ENCODE measurements around the gene PRDM13. TPM values are rescaled to one million over a fixed set of nuclear protein-coding genes. Genes with fewer than 3 reads are reported as not detected.
A peak's percentile ranks its signal among the peaks of the same experiment; 100 is the strongest.

Gene PRDM13
- total and polyA plus RNA-seq, 12 donors = not detected

GRCh38 chr6:99587792-99588191, 18.8 kb upstream of the PRDM13 start:
- H3K36me3 ChIP-seq = no peaks in the 10 kb centered on the region
- no peak overlapping the region for H3K4me3 ChIP-seq
- DNase-seq = no peak
- H3K27ac ChIP-seq = no peak overlapping the region
- peaks cover 0 to 35% (median 27%) of the 10 kb centered on the region in 9 donors for H3K4me1 ChIP-seq
- TF ChIP-seq CTCF (IDR thresholded peaks at IDR 0.05) = no peak
- no peaks in the 10 kb centered on the region for H3K9me3 ChIP-seq
- peaks cover 21 to 81% (median 60%) of the 10 kb centered on the region in 7 donors for H3K27me3 ChIP-seq
- no peak for ATAC-seq
- intact Hi-C loops (cut with DNase I) = loop anchor here in 3 of 10 donors (5.0 to 10.0 kb wide), 2 partner anchors 157 to 160 kb away; no protein-coding TSS in a partner anchor
- 80 to 82% methylated on average over 4 of the region's 4 CpGs for WGBS, 2 donors

GRCh38 chr6:99588618-99589289, 17.9 kb upstream of the PRDM13 start:
- 0 to 1% methylated on average over 52 of the region's 52 CpGs for WGBS, 2 donors
- peaks cover 0 to 45% (median 27%) of the 10 kb centered on the region in 9 donors for H3K4me1 ChIP-seq
- no peak overlapping the region for H3K27ac ChIP-seq
- no peaks in the 10 kb centered on the region for H3K36me3 ChIP-seq
- DNase-seq (peak; percentile 26 to 57), ATAC-seq (peak; percentile 86 to 97 (median 92))
- peak in 7 of 9 donors; percentile 42 to 63 (median 52) for TF ChIP-seq CTCF (IDR thresholded peaks at IDR 0.05)
- H3K4me3 ChIP-seq = peak overlapping the region; percentile 12 to 70 (median 56)
- intact Hi-C loops (cut with DNase I) = loop anchor here in 3 of 10 donors (5.0 to 10.0 kb wide), 2 partner anchors 156 to 159 kb away; no protein-coding TSS in a partner anchor
- H3K27me3 ChIP-seq = peaks cover 29 to 86% (median 70%) of the 10 kb centered on the region in 7 donors
- H3K9me3 ChIP-seq = no peaks in the 10 kb centered on the region

- ATAC-seq (peak in 5 of 8 donors; percentile 20 to 64 (median 20)), DNase-seq (no peak)
- H3K4me1 ChIP-seq = peaks cover 0 to 45% (median 27%) of the 10 kb centered on the region in 9 donors
- TF ChIP-seq CTCF (IDR thresholded peaks at IDR 0.05) = no peak
- intact Hi-C loops (cut with DNase I) = loop anchor here in 3 of 10 donors (5.0 to 10.0 kb wide), 2 partner anchors 156 to 158 kb away; no protein-coding TSS in a partner anchor
- H3K4me3 ChIP-seq = peak overlapping the region; percentile 12 to 70 (median 56)
- no peaks in the 10 kb centered on the region for H3K36me3 ChIP-seq
- H3K27ac ChIP-seq = no peak overlapping the region
- H3K27me3 ChIP-seq = peaks cover 29 to 88% (median 75%) of the 10 kb centered on the region in 7 donors
- H3K9me3 ChIP-seq = peaks cover 0 to 4% (median 0%) of the 10 kb centered on the region in 11 donors
- WGBS, 2 donors = 5 to 8% methylated on average over 21 of the region's 21 CpGs
Measured at GRCh38 chr6:99589290-99589672, 17.4 kb upstream of the PRDM13 start.

- no peak for TF ChIP-seq CTCF (IDR thresholded peaks at IDR 0.05)
- intact Hi-C loops (cut with DNase I) = loop anchor here in 4 of 10 donors (5.0 to 10.0 kb wide), 2 partner anchors 155 to 157 kb away; no protein-coding TSS in a partner anchor
- DNase-seq = no peak
- WGBS, 2 donors = 33 to 43% methylated on average over 10 of the region's 10 CpGs
- H3K4me1 ChIP-seq = peaks cover 0 to 45% (median 27%) of the 10 kb centered on the region in 9 donors
- H3K27ac ChIP-seq = no peak overlapping the region
- no peak overlapping the region for H3K4me3 ChIP-seq
- peaks cover 29 to 91% (median 82%) of the 10 kb centered on the region in 7 donors for H3K27me3 ChIP-seq
- no peak for ATAC-seq
- H3K9me3 ChIP-seq = peaks cover 0 to 11% (median 0%) of the 10 kb centered on the region in 11 donors
- H3K36me3 ChIP-seq = no peaks in the 10 kb centered on the region
Measured at GRCh38 chr6:99589907-99590493, 16.6 kb upstream of the PRDM13 start.
